GM18858 (cell line): ENCODE measurements around the gene ACOT11.

Experiments
- ATAC-seq: cut with Tn5 transposase; IDR thresholded peaks from one replicate; pipeline ENCODE4 v1.9.1; 2021; ENCODE audit not compliant: unreplicated experiment

The ACOT11 gene

GRCh38 chr1:54559771-54560231 lies 11.8 kb downstream of the ACOT11 start:
- ATAC-seq = no peak

GRCh38 chr1:54564312-54565112 lies 16.5 kb downstream of the ACOT11 start:
- no peak for ATAC-seq

- no peak for ATAC-seq
These were observed 17.1 kb downstream of the ACOT11 start for GRCh38 chr1:54565113-54565501.

GRCh38 chr1:54566438-54567141 lies 18.6 kb downstream of the ACOT11 start:
- no peak for ATAC-seq

GRCh38 chr1:54567961-54568360 lies 19.9 kb downstream of the ACOT11 start:
- no peak for ATAC-seq

- no peak for ATAC-seq
These were observed 21.3 kb downstream of the ACOT11 start for GRCh38 chr1:54569339-54569738.

- no peak for ATAC-seq
These were observed 22.1 kb downstream of the ACOT11 start for GRCh38 chr1:54570161-54570560.

GRCh38 chr1:54571326-54571725 lies 23.3 kb downstream of the ACOT11 start:
- no peak for ATAC-seq

- no peak for ATAC-seq
These were observed 23.9 kb downstream of the ACOT11 start for GRCh38 chr1:54571803-54572541.

- ATAC-seq = no peak
These were observed 24.5 kb downstream of the ACOT11 start for GRCh38 chr1:54572542-54572850.

GRCh38 chr1:54574158-54574778 lies 26.2 kb downstream of the ACOT11 start:
- ATAC-seq = no peak

GRCh38 chr1:54575161-54575560 lies 27.1 kb downstream of the ACOT11 start:
- ATAC-seq = no peak

- no peak for ATAC-seq
These were observed 27.7 kb downstream of the ACOT11 start for GRCh38 chr1:54575605-54576290.

- no peak for ATAC-seq
These were observed 29.6 kb downstream of the ACOT11 start for GRCh38 chr1:54577612-54578011.

- ATAC-seq = no peak
These were observed 31.3 kb downstream of the ACOT11 start for GRCh38 chr1:54579337-54579781.

GRCh38 chr1:54580856-54581550 lies 33.0 kb downstream of the ACOT11 start:
- no peak for ATAC-seq

GRCh38 chr1:54581621-54582035 lies 33.6 kb downstream of the ACOT11 start:
- no peak for ATAC-seq

GRCh38 chr1:54582566-54583306 lies 34.7 kb downstream of the ACOT11 start:
- ATAC-seq = no peak

- ATAC-seq = no peak
These were observed 35.3 kb downstream of the ACOT11 start for GRCh38 chr1:54583307-54583686.
